PFSK-1 (cell line): ENCODE measurements around the gene MYG1.

Experiments
- FOXP2 ChIP-seq: optimal IDR thresholded peaks from 2 replicates; pipeline ENCODE3; 2011; ENCODE audit warnings: borderline replicate concordance, control low read depth, inconsistent platforms; ENCODE audit not compliant: insufficient read depth; ENCODE audit errors: extremely low read length, extremely low read depth
- POLR2AphosphoS5 ChIP-seq: IDR thresholded peaks from 2 replicates; pipeline ENCODE4 v1.6.1; 2012; ENCODE audit warnings: low read depth, mild to moderate bottlenecking, control low read depth, low read length, moderate library complexity
- REST ChIP-seq, 2 experiments: IDR thresholded peaks; 2 replicates each; pipeline versions ENCODE4 v1.6.1 to v1.8.0; 2011 to 2012; ENCODE audit warnings: low read depth in 2 of 2, low read length in 2 of 2, control low read depth in 1 of 2, inconsistent platforms in 1 of 2, mild to moderate bottlenecking in 1 of 2, moderate library complexity in 1 of 2; ENCODE audit not compliant: insufficient read depth in 1 of 2
- SIN3A ChIP-seq: IDR thresholded peaks from 2 replicates; pipeline ENCODE4 v1.6.1; 2012; ENCODE audit warnings: mild to moderate bottlenecking, low read length, moderate library complexity, borderline replicate concordance; ENCODE audit not compliant: insufficient read depth
- TAF1 ChIP-seq: IDR thresholded peaks from 2 replicates; pipeline ENCODE4 v1.6.1; 2012; ENCODE audit warnings: low read length, control low read depth, borderline replicate concordance; ENCODE audit not compliant: insufficient read depth

Gene MYG1

GRCh38 chr12:53353257-53353655 is 53.8 kb downstream of the MYG1 start:
- TF ChIP-seq POLR2AphosphoS5 (no peak), REST (IDR thresholded peaks at IDR 0.05; ENCODE audit: insufficient read depth in 1 of 2, low read depth in 2 of 2, low read length in 2 of 2) (no peak), SIN3A (no peak), TAF1 (no peak), FOXP2 (no peak)

GRCh38 chr12:53355121-53355520 is 55.6 kb downstream of the MYG1 start:
- TF ChIP-seq TAF1 = no peak
- TF ChIP-seq FOXP2 = no peak
- TF ChIP-seq REST (IDR thresholded peaks at IDR 0.05; ENCODE audit: insufficient read depth in 1 of 2, low read depth in 2 of 2, low read length in 2 of 2) = no peak
- no peak for TF ChIP-seq SIN3A
- no peak for TF ChIP-seq POLR2AphosphoS5
